IPS-NIHi7 (cell line): Measurements from ENCODE around the gene IFITM1.
A peak's percentile ranks its signal among the peaks of the same experiment; 100 is the strongest.
"Not testable (repeated sequence)": the region's sequence is repeated elsewhere in the genome, so short reads cannot be mapped to it uniquely, and the experiment has no call there.

Source experiments
- DNase-seq: peaks from one replicate; pipeline ENCODE4 v3.0.0; 2012; ENCODE audit warnings: mixed read lengths; ENCODE audit errors: extremely low spot score

The IFITM1 gene

GRCh38 chr11:344836-345578 is 31.2 kb downstream of the IFITM1 start:
- no peak for DNase-seq

GRCh38 chr11:346529-346928 is 32.7 kb downstream of the IFITM1 start:
- no peak for DNase-seq

- not testable (repeated sequence) for DNase-seq
These were observed 35.6 kb downstream of the IFITM1 start for GRCh38 chr11:349270-349954.

- not testable (repeated sequence) for DNase-seq
These were observed 36.3 kb downstream of the IFITM1 start for GRCh38 chr11:350033-350722.

- DNase-seq: no peak
These were observed 36.9 kb downstream of the IFITM1 start for GRCh38 chr11:350723-351255.

GRCh38 chr11:351411-351810 is 37.6 kb downstream of the IFITM1 start:
- DNase-seq: no peak

GRCh38 chr11:352456-353031 is 38.7 kb downstream of the IFITM1 start:
- no peak for DNase-seq

GRCh38 chr11:353179-353873 is 39.5 kb downstream of the IFITM1 start:
- DNase-seq: peak; percentile 45

GRCh38 chr11:355581-356458 is 42.0 kb downstream of the IFITM1 start:
- DNase-seq: peak; percentile 84

- no peak for DNase-seq
These were observed 42.8 kb downstream of the IFITM1 start for GRCh38 chr11:356610-357009.

GRCh38 chr11:357582-357981 is 43.7 kb downstream of the IFITM1 start:
- DNase-seq: no peak

- DNase-seq: no peak
These were observed 44.4 kb downstream of the IFITM1 start for GRCh38 chr11:358129-358800.

GRCh38 chr11:359181-359714 is 45.4 kb downstream of the IFITM1 start:
- no peak for DNase-seq

GRCh38 chr11:360326-361280 is 46.8 kb downstream of the IFITM1 start:
- no peak for DNase-seq

GRCh38 chr11:362642-363442 is 49.0 kb downstream of the IFITM1 start:
- DNase-seq: no peak

GRCh38 chr11:363443-363805 is 49.6 kb downstream of the IFITM1 start:
- not testable (repeated sequence) for DNase-seq

- DNase-seq: peak; percentile 63
These were observed 50.3 kb downstream of the IFITM1 start for GRCh38 chr11:363948-364761.
